CMK (cell line): ENCODE results near the gene SCN3A.

Experiments used
- DNase-seq: peaks from one replicate; pipeline ENCODE4 v3.0.0-alpha.2; 2010; ENCODE audit warnings: low read depth

SCN3A gene

GRCh38 chr2:165191096-165191728 is 12.6 kb downstream of the SCN3A start:
- DNase-seq, result no peak

DNA sequence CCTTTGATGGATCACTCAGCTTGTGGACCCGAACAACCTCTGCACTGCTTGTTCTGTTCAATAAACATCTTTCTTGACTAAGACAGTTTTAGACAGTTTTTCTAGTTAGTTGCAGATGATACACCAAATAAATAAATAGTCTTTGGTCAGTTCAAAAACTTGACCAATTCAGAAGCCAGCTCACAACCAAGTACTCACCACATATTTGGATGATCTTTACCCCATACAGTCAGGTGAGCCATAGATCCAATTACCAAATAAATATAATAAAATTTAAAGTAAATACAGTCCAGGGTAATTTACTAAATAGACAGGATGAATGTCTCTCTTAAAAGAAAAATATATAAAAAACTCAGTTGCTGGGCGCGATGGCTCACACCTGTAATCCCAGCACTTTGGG is 18.2 kb downstream of the SCN3A start:
- DNase-seq, result no peak

DNA sequence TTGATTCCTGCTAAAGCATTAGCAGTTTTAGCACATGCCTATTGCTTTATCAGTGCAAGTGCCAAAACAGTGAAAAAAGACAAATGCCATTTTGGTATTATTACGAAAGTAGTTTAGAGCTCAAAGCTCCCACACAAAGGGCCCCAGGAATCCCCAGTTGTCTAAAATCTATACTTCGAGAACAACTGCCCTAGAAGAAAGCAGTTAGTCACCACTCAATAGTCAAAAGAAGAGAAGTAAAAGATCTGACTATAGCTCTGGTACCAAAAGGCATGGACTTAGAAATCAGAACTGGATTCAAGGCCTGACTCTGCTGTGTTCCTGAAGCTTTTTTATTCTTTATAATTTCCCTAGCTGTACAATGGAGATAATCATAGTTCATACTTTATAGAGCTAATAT is 21.8 kb downstream of the SCN3A start:
- no peak for DNase-seq

GRCh38 chr2:165176780-165177179 is 27.1 kb downstream of the SCN3A start:
- no peak for DNase-seq

DNA sequence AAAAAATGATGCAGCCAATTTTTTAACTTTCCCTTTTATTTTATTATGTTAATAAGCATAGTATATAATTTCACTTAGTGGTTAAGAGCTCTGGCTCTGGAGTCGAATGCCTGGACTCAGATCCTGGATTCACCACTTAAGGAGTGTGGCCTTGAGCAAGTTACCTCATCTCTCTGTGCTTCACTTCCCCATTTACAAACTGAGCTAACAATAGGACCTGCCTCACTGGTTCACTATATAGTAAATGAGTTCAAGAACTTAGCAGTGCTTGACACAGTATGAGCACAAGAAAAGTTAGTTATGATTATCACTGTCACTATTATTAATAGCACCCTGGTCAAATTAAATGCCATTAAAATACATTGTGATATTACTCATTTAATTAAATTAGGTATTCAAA is 30.6 kb downstream of the SCN3A start:
- DNase-seq, result no peak

DNA sequence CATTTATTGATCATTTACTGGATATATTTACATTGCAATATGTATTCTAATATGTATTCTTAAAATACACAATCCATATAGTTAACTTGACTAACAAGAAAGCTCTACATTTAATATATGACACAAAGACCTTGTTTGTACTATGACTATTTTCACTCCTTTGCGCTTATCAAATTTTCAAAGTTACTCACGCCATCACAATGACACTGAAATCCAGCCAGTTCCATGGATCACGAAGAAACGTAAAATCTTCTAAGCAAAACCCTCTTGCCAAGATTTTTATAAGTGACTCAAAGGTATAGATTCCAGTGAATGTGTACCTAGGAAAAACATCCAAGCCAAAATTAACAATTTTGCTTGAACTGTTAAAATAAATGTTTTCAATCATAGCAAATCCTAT is 39.6 kb downstream of the SCN3A start:
- no peak for DNase-seq

DNA sequence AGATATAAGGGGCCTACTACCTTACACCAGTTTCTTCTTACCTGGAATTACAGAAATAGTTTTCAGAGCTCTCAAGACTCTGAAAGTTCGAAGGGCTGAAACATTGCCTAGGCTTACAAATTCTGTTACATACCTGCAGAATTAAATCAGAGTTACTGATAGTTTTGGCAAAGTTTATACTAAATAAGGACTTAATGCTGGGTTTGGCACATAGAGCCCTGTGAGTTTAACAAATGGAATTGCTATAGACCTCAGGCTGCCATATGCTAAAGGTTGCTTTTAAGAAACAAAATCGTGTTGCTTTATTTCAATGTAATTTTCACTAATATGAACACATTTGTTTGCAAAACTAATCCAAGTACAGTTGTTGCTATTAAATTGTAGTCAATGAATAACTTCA is 40.1 kb downstream of the SCN3A start:
- no peak for DNase-seq

DNA sequence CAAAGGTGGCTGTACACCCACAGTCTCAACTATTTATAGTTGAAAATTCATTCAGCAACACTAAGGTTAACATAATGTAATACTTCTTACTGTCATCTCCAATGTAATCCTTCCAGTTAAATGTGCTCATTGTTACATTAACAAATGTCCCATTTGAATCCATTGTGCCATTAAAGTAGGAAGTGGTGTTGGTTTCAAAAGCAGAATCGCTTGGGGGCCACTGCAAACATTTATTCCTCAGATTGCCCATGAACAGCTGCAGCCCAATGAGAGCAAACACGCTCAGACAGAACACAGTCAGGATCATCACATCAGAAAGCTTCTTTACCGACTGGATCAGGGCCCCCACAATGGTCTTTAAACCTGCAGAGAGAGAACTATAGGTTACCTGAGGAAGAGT is 41.4 kb downstream of the SCN3A start:
- no peak for DNase-seq

DNA sequence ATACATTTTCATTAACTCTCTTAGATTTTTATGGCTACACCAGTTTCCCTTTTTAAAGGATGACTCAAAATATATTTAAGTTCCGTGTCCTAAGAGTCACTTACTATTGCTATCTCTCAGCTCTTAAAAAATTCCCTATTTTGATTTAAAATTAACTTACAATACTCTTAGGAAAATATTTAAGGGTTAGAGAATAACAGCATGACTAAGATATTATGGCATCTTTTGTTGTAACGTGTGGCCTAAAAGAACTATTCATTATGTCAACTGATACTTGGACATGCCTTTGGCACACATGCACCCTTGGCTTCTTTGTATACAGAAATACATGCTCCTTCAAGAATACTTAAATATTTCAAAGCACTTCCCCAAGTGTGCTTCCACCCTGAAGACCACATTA is 42.3 kb downstream of the SCN3A start:
- no peak for DNase-seq

GRCh38 chr2:165157160-165157559 is 46.7 kb downstream of the SCN3A start:
- no peak for DNase-seq

GRCh38 chr2:165155152-165155551 is 48.7 kb downstream of the SCN3A start:
- DNase-seq, result no peak

DNA sequence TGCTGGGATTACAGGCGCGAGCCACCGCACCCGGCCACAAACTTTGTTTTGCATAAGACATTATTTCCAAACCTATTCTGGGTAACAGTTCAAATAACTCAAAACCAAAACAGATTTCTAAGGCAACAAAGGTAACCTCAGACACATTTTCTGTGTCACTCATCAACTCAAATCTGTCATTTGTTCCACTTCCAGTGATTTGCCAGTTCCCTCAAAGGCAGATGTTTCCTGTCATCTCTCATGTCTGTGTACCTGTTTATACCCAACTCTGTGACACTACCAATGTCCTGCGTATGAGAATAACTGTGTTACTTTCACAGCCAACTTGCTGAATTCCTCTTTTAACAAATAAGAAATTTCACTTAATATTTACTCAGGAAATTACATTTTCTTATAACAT is 54.4 kb downstream of the SCN3A start:
- DNase-seq, result no peak

DNA sequence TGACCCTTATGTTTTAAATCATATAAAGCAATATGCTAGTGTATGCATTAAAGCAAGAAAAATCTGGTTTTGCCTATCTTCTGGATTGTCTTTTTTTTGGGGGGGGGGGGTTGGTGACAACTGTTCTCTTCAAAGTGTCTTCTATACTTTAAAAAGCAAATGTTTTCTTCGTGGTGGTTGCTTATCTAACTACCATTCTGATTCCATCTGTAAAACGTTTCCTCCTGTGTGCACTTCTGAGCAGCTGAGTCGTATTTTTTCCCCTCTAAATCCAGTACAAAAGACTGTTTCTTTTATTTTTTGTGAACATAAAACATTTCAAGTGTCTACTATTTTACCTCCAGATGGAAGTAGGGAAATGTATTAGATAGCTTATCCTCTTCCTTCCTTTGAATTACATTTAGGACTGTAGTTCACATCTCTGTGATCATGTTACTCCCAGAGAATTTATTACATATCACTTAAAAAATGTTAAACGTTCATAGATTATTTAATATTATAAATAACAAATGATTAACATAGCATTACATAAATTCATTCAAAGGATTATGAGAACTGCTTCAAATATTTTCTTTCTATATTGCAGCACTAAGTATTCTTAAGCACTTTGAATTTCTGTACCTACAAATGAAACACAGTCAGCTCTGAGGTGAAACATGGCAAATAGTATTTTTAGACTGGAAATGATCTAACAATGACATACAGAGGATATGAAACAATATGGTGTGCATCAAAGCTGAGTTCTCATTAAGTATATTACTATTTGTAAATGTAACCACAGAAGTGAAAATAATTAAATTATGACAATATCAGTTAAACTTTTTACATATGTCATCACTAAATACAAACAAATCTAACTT is 56.4 kb downstream of the SCN3A start:
- DNase-seq, result no peak

DNA sequence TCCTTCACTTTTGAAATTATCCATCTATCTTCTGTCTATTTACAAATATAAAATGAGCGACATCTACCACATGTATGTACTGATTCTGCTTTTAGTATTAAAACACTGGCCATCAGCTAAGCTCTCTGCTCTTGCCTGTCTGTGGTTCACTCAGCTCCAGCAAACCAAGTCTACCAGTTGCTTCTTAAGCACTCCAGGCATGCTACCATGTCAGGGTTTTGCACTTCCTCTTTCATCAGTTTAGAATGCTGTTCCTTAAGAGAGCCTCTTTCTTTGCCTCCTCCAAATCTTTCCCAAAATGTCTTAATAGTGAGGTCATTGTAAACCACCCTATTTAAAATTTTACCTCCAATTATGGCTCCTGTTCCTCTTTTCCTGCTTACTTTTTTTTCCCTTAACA is 59.5 kb downstream of the SCN3A start:
- DNase-seq, result no peak

DNA sequence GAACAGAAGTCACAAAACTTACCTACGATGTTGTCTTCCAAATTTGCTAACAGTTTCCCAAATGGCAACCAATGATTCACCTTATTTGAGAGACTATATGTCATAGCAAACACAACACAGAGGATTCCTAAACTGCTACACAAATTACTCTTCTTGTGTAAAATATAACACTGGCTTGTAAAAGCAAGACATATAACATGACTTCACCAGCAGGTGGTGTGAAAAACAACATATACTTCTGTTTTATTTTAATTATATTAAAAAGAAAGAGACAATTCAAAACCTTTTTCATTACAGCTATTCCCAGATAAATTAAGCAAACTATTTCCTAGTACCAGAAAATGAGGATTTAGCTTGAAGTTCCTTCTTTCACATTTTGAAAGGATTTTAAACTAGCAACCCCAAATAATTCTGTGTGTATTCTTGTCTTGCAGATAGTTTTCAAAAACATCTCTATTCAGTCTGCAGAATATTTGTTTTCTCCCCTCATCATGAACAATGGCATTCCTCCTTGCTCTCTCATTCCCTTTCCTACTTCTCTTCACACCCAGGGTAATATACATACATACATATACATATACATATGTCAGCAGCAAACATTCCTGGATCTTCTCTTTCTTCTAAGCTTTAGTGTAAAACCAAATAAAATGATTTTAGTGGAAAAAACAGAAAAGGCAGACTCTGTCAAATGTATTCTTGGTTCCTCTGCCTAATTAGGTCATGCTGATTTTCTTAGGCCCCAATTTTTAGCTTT is 62.1 kb downstream of the SCN3A start:
- no peak for DNase-seq

DNA sequence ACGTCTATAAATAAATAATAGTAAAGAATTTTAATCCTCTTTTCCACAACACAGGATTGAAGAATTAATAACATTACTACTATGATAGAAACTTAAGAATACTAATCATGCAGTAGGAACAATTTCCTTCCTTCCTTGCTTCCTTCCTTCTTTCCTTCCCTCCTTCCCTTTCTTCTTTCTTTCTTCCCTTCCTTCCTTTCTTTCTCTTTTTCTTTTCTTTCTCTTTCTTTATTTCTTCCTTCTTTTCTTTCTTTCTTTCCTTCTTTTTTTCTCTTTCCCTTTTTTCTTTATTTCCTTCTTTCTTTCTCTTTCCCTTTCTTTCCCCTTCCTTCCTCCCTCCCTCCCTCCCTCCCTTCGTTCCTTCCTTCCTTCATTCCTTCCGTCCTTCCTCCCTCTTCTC is 77.6 kb downstream of the SCN3A start:
- no peak for DNase-seq

- no peak for DNase-seq
Measured at GRCh38 chr2:165122521-165122920, 81.3 kb downstream of the SCN3A start.

GRCh38 chr2:165120740-165121467 is 82.9 kb downstream of the SCN3A start:
- DNase-seq, result no peak

DNA sequence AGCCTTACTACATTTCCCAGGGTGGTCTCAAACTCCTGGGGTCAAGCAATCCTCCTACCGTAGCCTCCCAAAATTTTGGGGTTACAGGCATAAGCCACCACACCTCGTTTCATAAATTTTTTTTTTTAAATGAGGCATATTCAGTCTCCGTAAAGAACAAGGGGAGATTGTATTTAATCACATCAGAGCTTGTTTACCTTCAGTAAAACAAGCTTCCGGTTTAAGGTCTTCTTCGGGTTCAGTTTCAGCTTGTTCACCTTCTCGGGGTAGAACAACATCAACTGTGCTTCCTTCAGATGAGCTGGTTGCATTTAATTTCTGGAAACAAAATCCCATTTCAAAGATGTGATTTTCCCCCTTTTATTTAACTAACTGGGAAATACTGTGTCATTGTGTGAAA is 88.6 kb downstream of the SCN3A start:
- DNase-seq, result no peak

DNA sequence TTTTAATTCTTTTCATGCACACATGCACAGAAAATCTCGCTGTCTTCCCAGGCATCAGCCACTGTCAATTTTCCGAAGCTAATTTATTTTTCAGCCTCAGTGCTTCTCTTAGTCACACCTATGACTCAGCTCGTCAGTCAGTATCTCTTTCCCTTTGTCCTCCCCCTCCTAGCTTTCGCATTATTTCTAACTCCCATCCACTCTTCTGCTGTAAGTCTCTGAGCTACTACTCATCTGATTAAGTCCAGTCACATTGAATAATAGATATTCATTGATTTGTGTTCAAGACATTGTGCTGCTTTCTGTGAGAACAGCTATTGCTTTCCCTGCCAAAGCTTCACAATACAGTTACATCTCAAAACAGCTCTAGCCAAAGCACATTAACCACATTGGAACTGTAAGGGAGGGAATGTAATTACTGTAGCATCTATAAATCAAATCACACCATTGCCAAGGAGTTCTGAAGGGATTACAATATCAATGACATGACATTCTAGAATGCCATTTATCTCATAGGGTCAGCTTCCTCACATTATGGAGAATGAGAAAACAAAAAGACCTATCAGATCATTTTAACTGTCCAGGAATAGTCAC is 89.4 kb downstream of the SCN3A start:
- no peak for DNase-seq

- no peak for DNase-seq
Measured at GRCh38 chr2:165113414-165113813, 90.4 kb downstream of the SCN3A start.

- no peak for DNase-seq
Measured at GRCh38 chr2:165112789-165113188, 91.1 kb downstream of the SCN3A start.
